ENCODE measurements around the gene CBX2.

The CBX2 gene

DNA sequence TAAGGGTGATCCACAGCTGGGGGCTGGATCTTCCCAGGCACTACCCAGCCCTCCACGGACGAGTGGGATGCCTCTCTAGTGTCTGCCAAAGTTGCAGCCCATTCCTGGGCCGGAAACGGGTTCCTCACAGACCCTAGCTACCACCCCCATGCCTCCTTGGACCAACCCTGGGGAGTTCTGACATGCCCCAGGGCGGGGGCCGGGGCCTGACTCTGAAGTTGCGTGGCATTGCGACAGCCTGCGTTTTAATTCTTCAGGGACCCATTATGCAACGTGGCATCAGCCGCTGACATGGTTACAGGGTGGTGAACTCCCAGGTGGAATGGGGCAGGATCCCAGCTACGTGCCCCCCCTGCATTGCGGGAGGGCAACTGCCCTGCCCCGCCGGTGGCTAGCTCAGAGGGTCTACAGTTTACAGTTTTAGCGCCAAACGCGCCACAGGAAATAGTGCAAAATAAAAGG lies 58.6 kb downstream of the CBX2 start:
- H3F3A ChIP-seq (ENCODE audit: insufficient read depth) = peaks cover 14% of the 10 kb centered on the region
- H3K9me3 ChIP-seq (ENCODE audit: insufficient read depth, low read length) = no peaks in the 10 kb centered on the region
- H3K27ac ChIP-seq (ENCODE audit: low read depth, low read length) = peak overlapping the region; percentile 92
- TF ChIP-seq, protein P1, sequence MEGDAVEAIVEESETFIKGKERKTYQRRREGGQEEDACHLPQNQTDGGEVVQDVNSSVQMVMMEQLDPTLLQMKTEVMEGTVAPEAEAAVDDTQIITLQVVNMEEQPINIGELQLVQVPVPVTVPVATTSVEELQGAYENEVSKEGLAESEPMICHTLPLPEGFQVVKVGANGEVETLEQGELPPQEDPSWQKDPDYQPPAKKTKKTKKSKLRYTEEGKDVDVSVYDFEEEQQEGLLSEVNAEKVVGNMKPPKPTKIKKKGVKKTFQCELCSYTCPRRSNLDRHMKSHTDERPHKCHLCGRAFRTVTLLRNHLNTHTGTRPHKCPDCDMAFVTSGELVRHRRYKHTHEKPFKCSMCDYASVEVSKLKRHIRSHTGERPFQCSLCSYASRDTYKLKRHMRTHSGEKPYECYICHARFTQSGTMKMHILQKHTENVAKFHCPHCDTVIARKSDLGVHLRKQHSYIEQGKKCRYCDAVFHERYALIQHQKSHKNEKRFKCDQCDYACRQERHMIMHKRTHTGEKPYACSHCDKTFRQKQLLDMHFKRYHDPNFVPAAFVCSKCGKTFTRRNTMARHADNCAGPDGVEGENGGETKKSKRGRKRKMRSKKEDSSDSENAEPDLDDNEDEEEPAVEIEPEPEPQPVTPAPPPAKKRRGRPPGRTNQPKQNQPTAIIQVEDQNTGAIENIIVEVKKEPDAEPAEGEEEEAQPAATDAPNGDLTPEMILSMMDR (IDR thresholded peaks at IDR 0.05; ENCODE audit: insufficient read depth, low read length, poor library complexity, severe bottlenecking) = no peak
- TF ChIP-seq EZH2phosphoT487 (conservative IDR thresholded peaks at IDR 0.05; ENCODE audit: low read length) = no peak
- peaks cover 17% of the 10 kb centered on the region; the same call in 1 of the 2 replicates for H4K20me1 ChIP-seq (ENCODE audit: low read depth, low read length)
- H3K9me2 ChIP-seq (replicated peaks; ENCODE audit: insufficient read depth, low read length) = no peaks in the 10 kb centered on the region
- H3K9ac ChIP-seq (ENCODE audit: low read length) = peak overlapping the region; percentile 82
- peaks cover 23% of the 10 kb centered on the region for H3K79me2 ChIP-seq (ENCODE audit: insufficient read depth, low read length)
- H3K4me3 ChIP-seq (ENCODE audit: insufficient read depth, low read length, poor library complexity, severe bottlenecking) = peak overlapping the region; percentile 22
- H3K27me3 ChIP-seq (ENCODE audit: low read length) = no peaks in the 10 kb centered on the region
- H2AFZ ChIP-seq (ENCODE audit: low read depth, low read length, severe bottlenecking) = no peak overlapping the region
- H3K4me2 ChIP-seq (ENCODE audit: low read depth, low read length, poor library complexity, severe bottlenecking) = peak overlapping the region; percentile 96
- H3K36me3 ChIP-seq (ENCODE audit: low read length) = 0 out of 2 replicates have a peak, but pooled peaks cover 3% of the 10 kb centered on the region

DNA sequence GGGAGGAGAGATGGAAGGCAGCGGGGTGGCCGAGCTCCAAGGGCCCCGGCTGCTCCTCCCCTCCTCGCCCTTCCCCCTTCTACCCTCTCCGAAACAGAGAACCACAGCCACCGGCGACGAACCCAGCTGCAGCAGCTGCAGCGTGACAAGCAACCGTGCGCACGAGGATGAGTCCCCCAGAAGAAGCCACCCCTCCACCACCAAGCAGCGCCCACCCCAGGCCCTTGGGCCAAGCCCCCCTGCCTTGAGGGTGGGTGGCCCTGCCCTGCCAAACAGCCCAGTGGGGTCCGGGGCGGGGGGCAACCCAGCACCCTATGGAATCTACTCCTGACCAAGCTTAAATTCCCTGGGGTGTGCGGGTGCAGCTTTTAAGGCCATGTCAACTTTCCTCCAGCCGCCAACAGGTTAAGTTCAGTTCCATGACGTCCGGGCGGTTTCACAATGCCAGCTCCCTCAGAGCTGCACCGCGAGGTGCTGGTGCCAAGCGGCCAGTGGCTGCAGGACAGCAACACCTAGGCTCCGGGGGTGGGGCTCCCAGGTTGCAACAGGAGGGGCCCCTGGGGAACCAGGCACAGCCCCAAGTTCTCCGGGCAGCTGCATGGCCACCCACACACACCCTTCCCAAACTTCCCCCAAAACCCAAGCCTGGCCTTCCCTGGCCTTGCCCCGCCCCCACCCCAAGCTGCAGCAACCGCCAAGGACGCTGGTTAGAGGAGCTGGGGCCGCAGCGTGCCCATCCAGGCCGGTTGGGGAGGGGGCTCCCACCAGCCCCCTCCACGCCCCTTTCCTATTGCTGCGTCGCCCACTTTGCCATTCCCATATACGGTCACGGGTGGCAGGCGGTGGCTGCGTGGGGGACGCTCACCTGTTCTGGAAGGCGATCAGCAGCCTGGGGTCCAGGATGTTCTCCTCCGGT lies 59.3 kb downstream of the CBX2 start:
- peaks cover 23% of the 10 kb centered on the region for H3K79me2 ChIP-seq (ENCODE audit: insufficient read depth, low read length)
- 0 out of 2 replicates have a peak, but pooled peaks cover 3% of the 10 kb centered on the region for H3K36me3 ChIP-seq (ENCODE audit: low read length)
- peaks cover 14% of the 10 kb centered on the region for H3F3A ChIP-seq (ENCODE audit: insufficient read depth)
- no peaks in the 10 kb centered on the region for H3K9me3 ChIP-seq (ENCODE audit: insufficient read depth, low read length)
- no peaks in the 10 kb centered on the region for H3K27me3 ChIP-seq (ENCODE audit: low read length)
- H3K9me2 ChIP-seq (replicated peaks; ENCODE audit: insufficient read depth, low read length) = no peaks in the 10 kb centered on the region
- no peak for TF ChIP-seq EZH2phosphoT487 (conservative IDR thresholded peaks at IDR 0.05; ENCODE audit: low read length)
- TF ChIP-seq, protein P1 (IDR thresholded peaks at IDR 0.05; ENCODE audit: insufficient read depth, low read length, poor library complexity, severe bottlenecking) = no peak
- H2AFZ ChIP-seq (ENCODE audit: low read depth, low read length, severe bottlenecking) = no peak overlapping the region
- peak overlapping the region; percentile 82 for H3K9ac ChIP-seq (ENCODE audit: low read length)
- peak overlapping the region; percentile 98 for H3K4me3 ChIP-seq (ENCODE audit: insufficient read depth, low read length, poor library complexity, severe bottlenecking)
- H4K20me1 ChIP-seq (ENCODE audit: low read depth, low read length) = peaks cover 17% of the 10 kb centered on the region; the same call in 1 of the 2 replicates
- peak overlapping the region; percentile 96 for H3K4me2 ChIP-seq (ENCODE audit: low read depth, low read length, poor library complexity, severe bottlenecking)
- peak overlapping the region; percentile 92 for H3K27ac ChIP-seq (ENCODE audit: low read depth, low read length)

Data from SU-DHL-6 (cell line).